HEK293T (cell line): ENCODE data around the gene SFT2D2.

Experiments
- NFRKB ChIP-seq: fragments of 450-650 bp; IDR thresholded peaks from 2 replicates; pipeline ENCODE4 v1.6.1; 2016; ENCODE audit warnings: mild to moderate bottlenecking, moderate library complexity
- SP1 ChIP-seq: fragments of 450-650 bp; IDR thresholded peaks from 2 replicates; pipeline ENCODE4 v1.6.1; 2017
- SUZ12 ChIP-seq: fragments of 450-650 bp; IDR thresholded peaks from 2 replicates; pipeline ENCODE4 v1.6.1; 2016; ENCODE audit warnings: mild to moderate bottlenecking
- TARDBP ChIP-seq: fragments of 450-650 bp; IDR thresholded peaks from 2 replicates; pipeline ENCODE4 v1.6.1; 2016
- ZNF384 ChIP-seq: fragments of 450-650 bp; IDR thresholded peaks from 2 replicates; pipeline ENCODE4 v1.6.1; 2016

DNA sequence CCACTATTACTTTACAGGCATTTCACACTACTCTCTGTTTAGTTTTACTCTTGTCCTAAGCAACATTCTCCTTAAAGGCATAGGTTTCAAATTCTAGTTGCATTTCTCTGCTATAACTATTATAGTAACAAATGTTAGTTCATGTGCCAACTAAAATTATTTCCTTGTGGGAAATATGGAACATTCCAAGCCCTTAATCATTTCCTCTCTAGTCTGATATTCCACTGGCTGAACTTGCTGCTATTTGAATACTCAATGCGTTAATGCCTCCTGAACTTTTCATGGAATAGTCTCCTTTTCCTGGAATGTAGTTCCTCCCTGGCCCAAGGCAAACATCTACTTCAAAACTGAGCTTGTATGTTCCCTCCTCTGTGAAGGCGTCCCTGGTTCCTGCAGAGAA lies 35.6 kb downstream of the SFT2D2 start:
- no peak for TF ChIP-seq SUZ12
- TF ChIP-seq ZNF384, result no peak
- no peak for TF ChIP-seq NFRKB
- TF ChIP-seq TARDBP, result no peak
- TF ChIP-seq SP1, result no peak
